Coronary artery (tissue), 2 donors: ENCODE data around the gene TBCE.

ENCODE experiments used
- DNase-seq: peaks from one replicate; pipeline ENCODE4 v3.0.0-alpha.2; 2017; ENCODE audit warnings: low spot score
- H3K27ac ChIP-seq, 2 donors: fragments of 200-600 bp; sonication (generic); one replicate each; pipeline ENCODE4 v1.5.1; 2016 to 2019
- H3K4me3 ChIP-seq: fragments of 200-600 bp; sonication (generic); 2 replicates; pipeline ENCODE4 v1.5.1; 2016; ENCODE audit warnings: mild to moderate bottlenecking, moderate library complexity
- CTCF ChIP-seq: fragments of 200-600 bp; sonication (generic); IDR thresholded peaks from one replicate; pipeline ENCODE4 v1.5.1; 2019; ENCODE audit warnings: antibody characterized with exemption

The TBCE gene

GRCh38 chr1:235430991-235431390, 63.8 kb downstream of the TBCE start:
- Histone ChIP-seq H3K27ac (no peak overlapping the region), H3K4me3 (no peak overlapping the region)
- no peak for TF ChIP-seq CTCF
- no peak for DNase-seq

- H3K4me3 ChIP-seq: no peak overlapping the region
- DNase-seq: no peak
- H3K27ac ChIP-seq: no peak overlapping the region
- TF ChIP-seq CTCF: no peak
These were observed 66.8 kb downstream of the TBCE start for GRCh38 chr1:235434001-235434400.

GRCh38 chr1:235441159-235441685, 74.0 kb downstream of the TBCE start:
- no peak for TF ChIP-seq CTCF
- DNase-seq: no peak
- Histone ChIP-seq H3K4me3 (no peak overlapping the region), H3K27ac (no peak overlapping the region)

GRCh38 chr1:235442788-235443429, 75.7 kb downstream of the TBCE start:
- Histone ChIP-seq H3K4me3 (no peak overlapping the region), H3K27ac (no peak overlapping the region)
- DNase-seq: no peak
- TF ChIP-seq CTCF: no peak

GRCh38 chr1:235448616-235449015, 81.4 kb downstream of the TBCE start:
- no peak for DNase-seq
- no peak for TF ChIP-seq CTCF
- Histone ChIP-seq H3K27ac (no peak overlapping the region), H3K4me3 (no peak overlapping the region)

GRCh38 chr1:235450433-235450832, 83.2 kb downstream of the TBCE start:
- no peak for DNase-seq
- Histone ChIP-seq H3K27ac (no peak overlapping the region), H3K4me3 (no peak overlapping the region)
- no peak for TF ChIP-seq CTCF

- no peak for TF ChIP-seq CTCF
- no peak overlapping the region for H3K4me3 ChIP-seq
- no peak overlapping the region for H3K27ac ChIP-seq
- no peak for DNase-seq
These were observed 83.8 kb downstream of the TBCE start for GRCh38 chr1:235450886-235451483.
